HCT116 (cell line): ENCODE data around the gene CDH26. TPM values are rescaled to one million over a fixed set of nuclear protein-coding genes. Genes with fewer than 3 reads are reported as not detected.

Experiments used
- ATAC-seq: fragments of 200-7000 bp; cut with Tn5 transposase; 2 replicates; pipeline ENCODE4 v1.9.1; 2020; ENCODE audit warnings: mild to moderate bottlenecking, moderate library complexity
- BruUV-seq: library from RNA; stranded (reverse); fragments of 400-500 nt; replicated peaks from 2 replicates; lab custom pipeline; 2021; lab: Mats Ljungman, UMichigan
- CTCF ChIA-PET: fragments of 300-600 bp; sonication (Branson Sonifier 250); formaldehyde crosslinking; loops from one replicate; lab custom pipeline; 2021; ENCODE audit warnings: antibody characterized with exemption; lab: Charles Lee
- POLR2A ChIA-PET: fragments of 300-600, 350-600 bp; sonication (Branson Sonifier 250); formaldehyde crosslinking; loops from one replicate; lab custom pipeline; 2021; ENCODE audit warnings: antibody characterized with exemption; lab: Charles Lee
- RAD21 ChIA-PET, 2 experiments: fragments of 300-600 bp; sonication (Branson Sonifier 250); formaldehyde crosslinking; loops; one replicate each; lab custom pipeline; 2023; ENCODE audit warnings: low total read pairs in 2 of 2; ENCODE audit not compliant: uncharacterized antibody in 2 of 2, unreplicated experiment in 2 of 2, low non-redundant PET in 1 of 2; lab: Charles Lee
- DNase-seq: peaks from one replicate; pipeline ENCODE4 v3.0.0-alpha.2; 2010; ENCODE audit warnings: low read depth, low spot score
- H2AFZ ChIP-seq: fragments of 200-600 bp; shearing (Covaris generic), sonication (generic); 2 replicates; pipeline ENCODE4 v1.6.1; 2017; ENCODE audit warnings: low read depth, mixed run types, mixed read lengths, antibody characterized with exemption, low read length; ENCODE audit not compliant: poor library complexity, severe bottlenecking
- H3K27ac ChIP-seq: 2 replicates; pipeline ENCODE4 v1.5.1; 2012; ENCODE audit warnings: low read depth, low read length
- H3K27me3 ChIP-seq: fragments of 200-600 bp; sonication (generic); 2 replicates; pipeline ENCODE4 v1.6.1; 2016; ENCODE audit warnings: mixed run types, low read length, mixed read lengths; ENCODE audit not compliant: insufficient read depth
- H3K36me3 ChIP-seq, 2 experiments: fragments of 200-500 bp in 1 of 2; fragments of 200-600 bp in 1 of 2; sonication (Bioruptor generic) in 1 of 2; sonication (generic) in 1 of 2; 2 replicates each; pipeline versions ENCODE4 v1.5.1 to v1.6.1; 2014 to 2016; ENCODE audit warnings: low read length in 2 of 2, inconsistent platforms in 1 of 2, mixed read lengths in 1 of 2, mixed run types in 1 of 2; ENCODE audit not compliant: insufficient read depth in 2 of 2, control insufficient read depth in 1 of 2
- H3K4me1 ChIP-seq, 2 experiments: fragments of 200-600 bp in 1 of 2; sonication (generic) in 1 of 2; 2 replicates each; pipeline versions ENCODE4 v1.5.1 to v1.6.1; 2012 to 2017; ENCODE audit warnings: low read length in 2 of 2, inconsistent platforms in 1 of 2, mild to moderate bottlenecking in 1 of 2, mixed read lengths in 1 of 2, mixed run types in 1 of 2, moderate library complexity in 1 of 2; ENCODE audit not compliant: insufficient read depth in 2 of 2, control insufficient read depth in 1 of 2
- H3K4me2 ChIP-seq: fragments of 200-600 bp; sonication (generic); 2 replicates; pipeline ENCODE4 v1.6.1; 2017; ENCODE audit warnings: mixed run types, low read length, mixed read lengths
- H3K4me3 ChIP-seq, 2 experiments: fragments of 200-600 bp in 1 of 2; sonication (generic) in 1 of 2; replicated peaks in 1 of 2; 2 replicates each; pipeline ENCODE4 v1.5.1; 2011 to 2016; ENCODE audit warnings: low read length in 2 of 2, control low read depth in 1 of 2, low read depth in 1 of 2, mild to moderate bottlenecking in 1 of 2, mixed read lengths in 1 of 2, mixed run types in 1 of 2
- H3K79me2 ChIP-seq: fragments of 200-600 bp; sonication (generic); 2 replicates; pipeline ENCODE4 v1.6.1; 2017; ENCODE audit warnings: mild to moderate bottlenecking, mixed run types, low read length, moderate library complexity, mixed read lengths; ENCODE audit not compliant: insufficient read depth
- H3K9ac ChIP-seq: fragments of 200-600 bp; sonication (generic); 2 replicates; pipeline ENCODE4 v1.6.1; 2016; ENCODE audit warnings: low read length, mixed read lengths
- H3K9me2 ChIP-seq: fragments of 200-600 bp; sonication (generic), shearing (Covaris generic); 2 replicates; pipeline ENCODE4 v1.6.1; 2017; ENCODE audit warnings: mixed run types, mild to moderate bottlenecking, moderate library complexity; ENCODE audit not compliant: insufficient read depth
- H3K9me3 ChIP-seq, 2 experiments: fragments of 200-500 bp in 1 of 2; fragments of 200-600 bp in 1 of 2; sonication (Bioruptor generic) in 1 of 2; sonication (generic) in 1 of 2; 2 replicates each; pipeline ENCODE4 v1.6.1; 2014 to 2017; ENCODE audit warnings: low read length in 2 of 2, mixed read lengths in 2 of 2, inconsistent platforms in 1 of 2, low read depth in 1 of 2, mild to moderate bottlenecking in 1 of 2, mixed run types in 1 of 2, moderate library complexity in 1 of 2; ENCODE audit not compliant: control insufficient read depth in 1 of 2, insufficient read depth in 1 of 2
- H4K20me1 ChIP-seq: fragments of 200-600 bp; sonication (generic), shearing (Covaris generic); 2 replicates; pipeline ENCODE4 v1.6.1; 2017; ENCODE audit warnings: mixed run types, mild to moderate bottlenecking, moderate library complexity; ENCODE audit not compliant: insufficient read depth
- ATF3 ChIP-seq: IDR thresholded peaks from 2 replicates; pipeline ENCODE4 v1.6.1; 2012
- CTCF ChIP-seq, 3 experiments: fragments of 200-600 bp in 1 of 3; sonication (generic) in 1 of 3; IDR thresholded peaks in 2 of 3; conservative IDR thresholded peaks in 1 of 3; 2 replicates each; pipeline ENCODE4 v1.5.1; 2012 to 2017; ENCODE audit warnings: low read depth in 2 of 3, low read length in 2 of 3, antibody characterized with exemption in 1 of 3, borderline replicate concordance in 1 of 3, control low read depth in 1 of 3, mild to moderate bottlenecking in 1 of 3, mixed read lengths in 1 of 3, mixed run types in 1 of 3, moderate library complexity in 1 of 3; ENCODE audit not compliant: insufficient read depth in 1 of 3
- EGR1 ChIP-seq: IDR thresholded peaks from 2 replicates; pipeline ENCODE4 v1.6.1; 2012; ENCODE audit warnings: low read depth
- ELF1 ChIP-seq: IDR thresholded peaks from 2 replicates; pipeline ENCODE4 v1.6.1; 2012; ENCODE audit warnings: low read depth, borderline replicate concordance
- EZH2 ChIP-seq: fragments of 200-600 bp; sonication (generic); IDR thresholded peaks from 2 replicates; pipeline ENCODE4 v1.6.1; 2017; ENCODE audit warnings: antibody characterized with exemption, mixed run types
- EZH2phosphoT487 ChIP-seq: fragments of 200-600 bp; IDR thresholded peaks from 2 replicates; pipeline ENCODE4 v1.6.1; 2018; ENCODE audit warnings: antibody characterized with exemption, borderline replicate concordance
- FOSL1 ChIP-seq: IDR thresholded peaks from 2 replicates; pipeline ENCODE4 v1.6.1; 2012; ENCODE audit warnings: low read depth
- JUND ChIP-seq: IDR thresholded peaks from 2 replicates; pipeline ENCODE4 v1.6.1; 2012
- MAX ChIP-seq: IDR thresholded peaks from 2 replicates; pipeline ENCODE4 v1.6.1; 2012
- POLR2A ChIP-seq: IDR thresholded peaks from 2 replicates; pipeline ENCODE4 v1.7.0; 2011; ENCODE audit warnings: borderline replicate concordance; ENCODE audit not compliant: insufficient read depth, insufficient read length; ENCODE audit errors: extremely low read depth
- POLR2AphosphoS5 ChIP-seq: IDR thresholded peaks from 2 replicates; pipeline ENCODE4 v1.6.1; 2011; ENCODE audit warnings: mild to moderate bottlenecking, low read depth, low read length, moderate library complexity
- SP1 ChIP-seq: IDR thresholded peaks from 2 replicates; pipeline ENCODE4 v1.6.1; 2012; ENCODE audit warnings: low read depth
- ZNF274 ChIP-seq: fragments of 200-500 bp; sonication (Bioruptor generic); IDR thresholded peaks from 2 replicates; pipeline ENCODE4 v1.6.1; 2014; ENCODE audit warnings: mild to moderate bottlenecking, low read depth, low read length, inconsistent platforms
- intact Hi-C: fragments of 100-400 bp; cut with micrococcal nuclease; formaldehyde crosslinking; loops from 2 replicates; pipeline ENCODE4 v1.10.0; 2022
- total RNA-seq: library from RNA; stranded (reverse); gene quantifications from one replicate; pipeline ENCODE4 v1.2.1, GENCODE V29; 2021; ENCODE audit not compliant: unreplicated experiment

The CDH26 gene
- total RNA-seq, 1 experiment from 2014 or later = 0.34 TPM

- no peaks in the 10 kb centered on the region for H3K79me2 ChIP-seq
- H2AFZ ChIP-seq = no peak overlapping the region
- ATAC-seq = no peak
- no peak overlapping the region for H3K27ac ChIP-seq
- H3K4me2 ChIP-seq = no peak overlapping the region
- H3K27me3 ChIP-seq = peaks cover 28% of the 10 kb centered on the region
- no TSS peak for BruUV-seq
- no peaks in the 10 kb centered on the region for H3K9me2 ChIP-seq
- TF ChIP-seq FOSL1 (no peak), JUND (no peak), POLR2AphosphoS5 (no peak), ATF3 (no peak), MAX (no peak), EZH2 (no peak), SP1 (no peak)
- intact Hi-C loops = loop anchor here (5.0 kb wide), 1 partner anchor 59 kb away; no protein-coding TSS in a partner anchor
- H3K9ac ChIP-seq = no peak overlapping the region
- H3K36me3 ChIP-seq = no peaks in the 10 kb centered on the region
- CTCF ChIA-PET = interaction anchor here (0.7 to 0.9 kb wide), 2 partner anchors 13 to 71 kb away, joined by 4 to 5 read pairs; no protein-coding TSS in a partner anchor
- RAD21 ChIA-PET = no interaction called here
- H3K9me3 ChIP-seq = no peaks in the 10 kb centered on the region
- DNase-seq = no peak
- H3K4me1 ChIP-seq = no peaks in the 10 kb centered on the region; a peak in 1 of 4 replicates
- H4K20me1 ChIP-seq = no peaks in the 10 kb centered on the region
- POLR2A ChIA-PET = no interaction called here
- no peak overlapping the region for H3K4me3 ChIP-seq
These were observed 37.3 kb upstream of the CDH26 start for GRCh38 chr20:59920944-59921343.

GRCh38 chr20:59923514-59923913 is 34.7 kb upstream of the CDH26 start:
- ChIA-PET RAD21 (no interaction called here), POLR2A (no interaction called here)
- Histone ChIP-seq H3K9me3 (no peaks in the 10 kb centered on the region), H2AFZ (no peak overlapping the region), H3K9me2 (no peaks in the 10 kb centered on the region), H3K36me3 (no peaks in the 10 kb centered on the region), H3K27ac (no peak overlapping the region), H3K27me3 (peaks cover 38% of the 10 kb centered on the region)
- ATAC-seq (no peak), DNase-seq (no peak)
- intact Hi-C loops = loop anchor here (5.0 kb wide), 1 partner anchor 61 kb away; no protein-coding TSS in a partner anchor
- TF ChIP-seq ELF1 = no peak
- no peak for TF ChIP-seq POLR2A
- no peak for TF ChIP-seq JUND
- TF ChIP-seq EGR1 = no peak
- TF ChIP-seq ZNF274 = no peak
- no peak for TF ChIP-seq EZH2phosphoT487
- TF ChIP-seq EZH2 = no peak
- TF ChIP-seq CTCF (IDR thresholded peaks at IDR 0.05 in 2 of 3, conservative IDR thresholded peaks at IDR 0.05 in 1 of 3; ENCODE audit: borderline replicate concordance in 1 of 3, insufficient read depth in 1 of 3, low read depth in 2 of 3, low read length in 2 of 3) = no peak
- TF ChIP-seq, all 23 proteins: peak for 0
- Histone ChIP-seq H3K4me2 (no peak overlapping the region), H4K20me1 (no peaks in the 10 kb centered on the region), H3K79me2 (no peaks in the 10 kb centered on the region), H3K4me3 (no peak overlapping the region), H3K4me1 (no peaks in the 10 kb centered on the region; a peak in 1 of 4 replicates), H3K9ac (no peak overlapping the region)
- no TSS peak for BruUV-seq
- CTCF ChIA-PET = interaction anchor here (2.4 kb wide), 1 partner anchor 10 kb away, joined by 10 read pairs; the partner anchor contains the start of gene SYCP2
